ENCODE results near the gene ATN1. TPM values are rescaled to one million over a fixed set of nuclear protein-coding genes. Genes with fewer than 3 reads are reported as not detected.

Gene ATN1
- total RNA-seq, 1 experiment from 2014 or later = 84.7 TPM

DNA sequence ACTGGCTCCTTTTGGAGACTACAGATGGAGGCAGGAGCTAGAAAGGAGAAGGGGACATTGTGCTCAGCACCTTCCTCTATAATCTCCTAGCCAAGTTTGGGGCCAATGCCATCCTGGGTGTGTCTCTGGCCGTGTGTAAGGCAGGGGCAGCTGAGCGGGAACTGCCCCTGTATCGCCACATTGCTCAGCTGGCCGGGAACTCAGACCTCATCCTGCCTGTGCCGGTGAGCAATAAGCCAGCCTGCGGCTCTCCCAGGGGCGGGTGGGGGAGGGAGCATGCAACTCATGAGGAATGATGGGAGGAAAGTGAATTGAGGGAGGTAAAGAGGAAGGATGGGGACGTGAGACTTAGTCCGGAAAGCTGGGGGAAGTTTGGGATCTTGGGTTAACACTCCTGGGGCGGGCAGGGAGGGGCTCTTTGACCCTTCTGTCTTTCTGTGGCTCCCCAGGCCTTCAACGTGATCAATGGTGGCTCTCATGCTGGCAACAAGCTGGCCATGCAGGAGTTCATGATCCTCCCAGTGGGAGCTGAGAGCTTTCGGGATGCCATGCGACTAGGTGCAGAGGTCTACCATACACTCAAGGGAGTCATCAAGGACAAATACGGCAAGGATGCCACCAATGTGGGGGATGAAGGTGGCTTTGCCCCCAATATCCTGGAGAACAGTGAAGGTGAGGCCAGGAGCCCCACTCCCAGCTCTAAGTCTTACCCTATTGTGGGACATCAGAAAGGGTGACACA lies 10.1 kb upstream of the ATN1 start:
- Mint-ChIP-seq H3K4me3 (ENCODE audit: unreplicated experiment) (no peak overlapping the region), H3K4me1 (ENCODE audit: insufficient read depth, unreplicated experiment) (peaks cover 13% of the 10 kb centered on the region), H3K27me3 (ENCODE audit: insufficient read depth, unreplicated experiment) (peaks cover 11% of the 10 kb centered on the region), H3K36me3 (ENCODE audit: insufficient read depth, unreplicated experiment) (peaks cover 5% of the 10 kb centered on the region), H3K9me3 (ENCODE audit: unreplicated experiment) (no peaks in the 10 kb centered on the region), H3K27ac (ENCODE audit: low read depth, unreplicated experiment) (no peak overlapping the region)
- TF ChIP-seq, protein P1, sequence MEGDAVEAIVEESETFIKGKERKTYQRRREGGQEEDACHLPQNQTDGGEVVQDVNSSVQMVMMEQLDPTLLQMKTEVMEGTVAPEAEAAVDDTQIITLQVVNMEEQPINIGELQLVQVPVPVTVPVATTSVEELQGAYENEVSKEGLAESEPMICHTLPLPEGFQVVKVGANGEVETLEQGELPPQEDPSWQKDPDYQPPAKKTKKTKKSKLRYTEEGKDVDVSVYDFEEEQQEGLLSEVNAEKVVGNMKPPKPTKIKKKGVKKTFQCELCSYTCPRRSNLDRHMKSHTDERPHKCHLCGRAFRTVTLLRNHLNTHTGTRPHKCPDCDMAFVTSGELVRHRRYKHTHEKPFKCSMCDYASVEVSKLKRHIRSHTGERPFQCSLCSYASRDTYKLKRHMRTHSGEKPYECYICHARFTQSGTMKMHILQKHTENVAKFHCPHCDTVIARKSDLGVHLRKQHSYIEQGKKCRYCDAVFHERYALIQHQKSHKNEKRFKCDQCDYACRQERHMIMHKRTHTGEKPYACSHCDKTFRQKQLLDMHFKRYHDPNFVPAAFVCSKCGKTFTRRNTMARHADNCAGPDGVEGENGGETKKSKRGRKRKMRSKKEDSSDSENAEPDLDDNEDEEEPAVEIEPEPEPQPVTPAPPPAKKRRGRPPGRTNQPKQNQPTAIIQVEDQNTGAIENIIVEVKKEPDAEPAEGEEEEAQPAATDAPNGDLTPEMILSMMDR (IDR thresholded peaks at IDR 0.05; ENCODE audit: unreplicated experiment) = no peak
- DNase-seq (ENCODE audit: unreplicated experiment) = no peak
- intact Hi-C loops (cut with micrococcal nuclease) = no loop called here
- POLR2A ChIA-PET = no interaction called here
- CTCF ChIA-PET = interaction anchor here (0.5 to 1.3 kb wide), 4 partner anchors 43 to 270 kb away, joined by 3 to 9 read pairs (median 3); partner anchors contain the start of gene SPSB2
- no TSS peak for BruUV-seq (replicated peaks)

DNA sequence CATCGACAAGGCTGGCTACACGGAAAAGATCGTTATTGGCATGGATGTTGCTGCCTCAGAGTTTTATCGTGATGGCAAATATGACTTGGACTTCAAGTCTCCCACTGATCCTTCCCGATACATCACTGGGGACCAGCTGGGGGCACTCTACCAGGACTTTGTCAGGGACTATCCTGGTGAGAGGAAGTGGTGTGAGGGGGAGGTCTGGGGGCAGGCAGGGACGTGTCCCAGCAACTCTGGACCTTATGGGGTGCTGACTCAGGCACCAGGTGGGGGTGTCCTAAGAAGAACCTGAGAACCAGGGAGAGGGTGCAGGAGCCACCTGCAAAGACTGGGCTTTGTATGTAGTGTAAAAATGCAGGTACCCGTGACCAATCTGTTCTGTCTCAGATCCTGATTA lies 8.2 kb upstream of the ATN1 start:
- TF ChIP-seq, protein P1 (IDR thresholded peaks at IDR 0.05; ENCODE audit: unreplicated experiment) = no peak
- ChIA-PET CTCF (interaction anchor here (0.5 to 8.9 kb wide), 3 partner anchors 19 to 203 kb away, joined by 3 to 114 read pairs (median 9); no protein-coding TSS in a partner anchor), POLR2A (interaction anchor here (0.7 to 1.6 kb wide), 2 partner anchors 15 to 18 kb away, joined by 3 to 4 read pairs; partner anchors contain the start of gene LRRC23)
- no TSS peak for BruUV-seq (replicated peaks)
- no peak overlapping the region for H3K4me3 Mint-ChIP-seq (ENCODE audit: unreplicated experiment)
- no peak overlapping the region for H3K27ac Mint-ChIP-seq (ENCODE audit: low read depth, unreplicated experiment)
- intact Hi-C loops (cut with micrococcal nuclease) = no loop called here
- H3K36me3 Mint-ChIP-seq (ENCODE audit: insufficient read depth, unreplicated experiment) = peaks cover 5% of the 10 kb centered on the region
- no peaks in the 10 kb centered on the region for H3K27me3 Mint-ChIP-seq (ENCODE audit: insufficient read depth, unreplicated experiment)
- no peaks in the 10 kb centered on the region for H3K9me3 Mint-ChIP-seq (ENCODE audit: unreplicated experiment)
- peaks cover 25% of the 10 kb centered on the region for H3K4me1 Mint-ChIP-seq (ENCODE audit: insufficient read depth, unreplicated experiment)
- no peak for DNase-seq (ENCODE audit: unreplicated experiment)

DNA sequence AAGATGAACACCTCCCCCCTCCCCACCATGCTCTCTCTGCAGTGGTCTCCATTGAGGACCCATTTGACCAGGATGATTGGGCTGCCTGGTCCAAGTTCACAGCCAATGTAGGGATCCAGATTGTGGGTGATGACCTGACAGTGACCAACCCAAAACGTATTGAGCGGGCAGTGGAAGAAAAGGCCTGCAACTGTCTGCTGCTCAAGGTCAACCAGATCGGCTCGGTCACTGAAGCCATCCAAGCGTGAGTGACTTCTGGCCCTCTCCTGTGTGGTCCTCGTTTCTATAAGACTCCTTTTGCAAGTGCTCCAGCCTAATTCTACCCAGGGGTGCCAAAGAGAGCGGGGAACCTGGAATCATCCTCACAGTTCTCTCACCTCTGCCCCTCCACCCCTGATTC lies 6.2 kb upstream of the ATN1 start:
- ChIA-PET CTCF (interaction anchor here (0.7 to 8.9 kb wide), 5 partner anchors 10 to 186 kb away, joined by 3 to 114 read pairs (median 4); partner anchors contain the start of genes SPSB2 and TPI1), POLR2A (interaction anchor here (0.9 to 1.8 kb wide), 2 partner anchors 10 to 30 kb away, joined by 3 to 4 read pairs; no protein-coding TSS in a partner anchor)
- no TSS peak for BruUV-seq (replicated peaks)
- Mint-ChIP-seq H3K9me3 (ENCODE audit: unreplicated experiment) (no peaks in the 10 kb centered on the region), H3K4me1 (ENCODE audit: insufficient read depth, unreplicated experiment) (peaks cover 38% of the 10 kb centered on the region), H3K36me3 (ENCODE audit: insufficient read depth, unreplicated experiment) (peaks cover 5% of the 10 kb centered on the region), H3K4me3 (ENCODE audit: unreplicated experiment) (no peak overlapping the region), H3K27ac (ENCODE audit: low read depth, unreplicated experiment) (no peak overlapping the region), H3K27me3 (ENCODE audit: insufficient read depth, unreplicated experiment) (no peaks in the 10 kb centered on the region)
- TF ChIP-seq, protein P1 (IDR thresholded peaks at IDR 0.05; ENCODE audit: unreplicated experiment) = no peak
- no peak for DNase-seq (ENCODE audit: unreplicated experiment)
- intact Hi-C loops (cut with micrococcal nuclease) = no loop called here
